WTC11 (cell line): ENCODE results near the gene ERFL. TPM values are rescaled to one million over a fixed set of nuclear protein-coding genes. Genes with fewer than 3 reads are reported as not detected.

Experiments used
- GRHL2 ChIP-seq: fragments of 250-450 bp; sonication (Bioruptor Pico); IDR thresholded peaks from 2 replicates; pipeline ENCODE4 v1.8.0; 2022; ENCODE audit warnings: mild to moderate bottlenecking, moderate library complexity; ENCODE audit not compliant: insufficient replicate concordance, severe bottlenecking
- JUN ChIP-seq: sonication (generic); formaldehyde crosslinking; IDR thresholded peaks from 2 replicates; pipeline ENCODE4 v1.8.0; 2023; ENCODE audit warnings: mild to moderate bottlenecking, missing genetic modification reagents
- MYBL2 ChIP-seq: sonication (generic); formaldehyde crosslinking; IDR thresholded peaks from 2 replicates; pipeline ENCODE4 v1.8.1; 2023; ENCODE audit warnings: mild to moderate bottlenecking, moderate library complexity, missing genetic modification reagents
- NFATC4 ChIP-seq: fragments of 250-450 bp; sonication (Bioruptor Pico); IDR thresholded peaks from 2 replicates; pipeline ENCODE4 v1.9.0; 2021; ENCODE audit warnings: mild to moderate bottlenecking
- SMAD4 ChIP-seq: sonication (generic); formaldehyde crosslinking; IDR thresholded peaks from 2 replicates; pipeline ENCODE4 v1.8.0; 2022; ENCODE audit warnings: mild to moderate bottlenecking, missing genetic modification reagents
- SOX15 ChIP-seq: fragments of 250-450 bp; sonication (Bioruptor Pico); IDR thresholded peaks from 2 replicates; pipeline ENCODE4 v1.9.0; 2021; ENCODE audit warnings: mild to moderate bottlenecking
- SP1 ChIP-seq: sonication (generic); formaldehyde crosslinking; conservative IDR thresholded peaks from 2 replicates; pipeline ENCODE4 v1.8.1; 2022; ENCODE audit warnings: missing genetic modification reagents
- TEAD1 ChIP-seq: sonication (generic); formaldehyde crosslinking; IDR thresholded peaks from 2 replicates; pipeline ENCODE4 v1.8.0; 2022; ENCODE audit warnings: mild to moderate bottlenecking, missing genetic modification reagents
- TEAD4 ChIP-seq: sonication (generic); formaldehyde crosslinking; IDR thresholded peaks from 2 replicates; pipeline ENCODE4 v1.8.0; 2022; ENCODE audit warnings: mild to moderate bottlenecking, missing genetic modification reagents
- ZNF219 ChIP-seq: sonication (generic); formaldehyde crosslinking; IDR thresholded peaks from 2 replicates; pipeline ENCODE4 v1.8.0; 2023; ENCODE audit warnings: missing genetic modification reagents, mild to moderate bottlenecking, borderline replicate concordance
- ZNF317 ChIP-seq: sonication (generic); formaldehyde crosslinking; IDR thresholded peaks from 2 replicates; pipeline ENCODE4 v1.8.1; 2023; ENCODE audit warnings: low read depth, mild to moderate bottlenecking, moderate library complexity, missing genetic modification reagents, borderline replicate concordance
- ZNF416 ChIP-seq: fragments of 250-450 bp; sonication (Bioruptor Pico); IDR thresholded peaks from 2 replicates; pipeline ENCODE4 v1.9.0; 2021; ENCODE audit warnings: mild to moderate bottlenecking, inconsistent platforms
- ZNF423 ChIP-seq: fragments of 250-450 bp; sonication (Bioruptor Pico); IDR thresholded peaks from 2 replicates; pipeline ENCODE4 v2.1.2; 2022; ENCODE audit warnings: mild to moderate bottlenecking, moderate library complexity
- total RNA-seq: library from RNA; stranded (reverse); gene quantifications from 3 replicates; pipeline ENCODE4 v1.2.3, GENCODE V29; 2021
- TF ChIP-seq, protein P1 (sequence below): sonication (generic); formaldehyde crosslinking; conservative IDR thresholded peaks from 2 replicates; pipeline ENCODE4 v1.8.1; 2022; ENCODE audit warnings: mild to moderate bottlenecking, missing genetic modification reagents
- TF ChIP-seq, protein P2 (sequence below): fragments of 250-450 bp; sonication (Bioruptor Pico); conservative IDR thresholded peaks from 2 replicates; pipeline ENCODE4 v1.9.0; 2021; ENCODE audit warnings: mild to moderate bottlenecking
- TF ChIP-seq, protein P3 (sequence below): sonication (generic); formaldehyde crosslinking; IDR thresholded peaks from 2 replicates; pipeline ENCODE4 v1.8.1; 2023; ENCODE audit warnings: mild to moderate bottlenecking, moderate library complexity, missing genetic modification reagents
- TF ChIP-seq, protein P4 (sequence below): sonication (generic); formaldehyde crosslinking; IDR thresholded peaks from 2 replicates; pipeline ENCODE4 v1.8.1; 2023; ENCODE audit warnings: mild to moderate bottlenecking, missing genetic modification reagents, borderline replicate concordance
- TF ChIP-seq, protein P5 (sequence below): sonication (generic); formaldehyde crosslinking; IDR thresholded peaks from 2 replicates; pipeline ENCODE4 v1.8.1; 2022; ENCODE audit warnings: mild to moderate bottlenecking, missing genetic modification reagents, moderate library complexity, borderline replicate concordance
- TF ChIP-seq, protein P6 (sequence below): sonication (generic); formaldehyde crosslinking; IDR thresholded peaks from 2 replicates; pipeline ENCODE4 v1.8.1; 2023; ENCODE audit warnings: mild to moderate bottlenecking, missing genetic modification reagents
- TF ChIP-seq, protein P7 (sequence below): sonication (generic); formaldehyde crosslinking; IDR thresholded peaks from 2 replicates; pipeline ENCODE4 v1.8.0; 2022; ENCODE audit warnings: missing genetic modification reagents
- TF ChIP-seq, protein P8 (sequence below): sonication (generic); formaldehyde crosslinking; IDR thresholded peaks from 2 replicates; pipeline ENCODE4 v1.8.1; 2022; ENCODE audit warnings: mild to moderate bottlenecking, moderate library complexity, missing genetic modification reagents
- TF ChIP-seq, protein P9 (sequence below): fragments of 250-450 bp; sonication (Bioruptor Pico); IDR thresholded peaks from 2 replicates; pipeline ENCODE4 v1.9.0; 2021; ENCODE audit warnings: moderate library complexity, mild to moderate bottlenecking, inconsistent platforms, borderline replicate concordance

Gene ERFL
- total RNA-seq, 1 experiment from 2014 or later: 0.31 TPM

DNA sequence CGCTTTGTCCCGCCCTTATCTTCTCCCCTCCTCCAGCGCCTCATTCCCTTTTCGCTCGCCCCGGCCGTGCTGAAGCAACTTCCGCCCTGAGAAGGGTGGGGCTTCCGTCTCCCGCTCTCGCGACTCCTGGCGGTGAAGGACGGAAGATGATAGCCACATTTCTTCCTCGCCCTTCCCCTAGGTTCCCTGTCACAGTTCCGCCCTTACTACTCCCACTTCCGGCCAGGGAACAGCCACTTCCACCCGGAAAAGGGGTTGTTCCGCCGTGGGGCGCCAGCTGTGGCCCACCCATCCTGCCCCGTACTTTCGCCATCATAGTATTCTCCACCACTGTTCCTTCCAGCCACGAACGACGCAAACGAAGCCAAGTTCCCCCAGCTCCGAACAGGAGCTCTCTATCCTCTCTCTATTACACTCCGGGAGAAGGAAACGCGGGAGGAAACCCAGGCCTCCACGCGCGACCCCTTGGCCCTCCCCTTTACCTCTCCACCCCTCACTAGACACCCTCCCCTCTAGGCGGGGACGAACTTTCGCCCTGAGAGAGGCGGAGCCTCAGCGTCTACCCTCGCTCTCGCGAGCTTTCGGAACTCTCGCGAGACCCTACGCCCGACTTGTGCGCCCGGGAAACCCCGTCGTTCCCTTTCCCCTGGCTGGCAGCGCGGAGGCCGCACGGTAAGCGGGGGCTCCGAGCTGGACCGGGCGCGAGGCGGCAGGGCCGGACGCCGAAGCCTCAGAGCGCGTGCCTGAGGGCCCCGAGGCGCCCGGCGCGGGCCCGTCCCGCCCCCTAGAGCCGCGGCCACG is 68.4 kb downstream of the ERFL start, which contains the start of gene RPS19 (continued):
- TF ChIP-seq, protein P1, sequence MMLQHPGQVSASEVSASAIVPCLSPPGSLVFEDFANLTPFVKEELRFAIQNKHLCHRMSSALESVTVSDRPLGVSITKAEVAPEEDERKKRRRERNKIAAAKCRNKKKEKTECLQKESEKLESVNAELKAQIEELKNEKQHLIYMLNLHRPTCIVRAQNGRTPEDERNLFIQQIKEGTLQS: no peak
- TF ChIP-seq ZNF219 (CRISPR knock-in tag) (peak; percentile 77; the same call in 1 of the 2 replicates), NFATC4 (CRISPR knock-in tag) (no peak), ZNF423 (CRISPR knock-in tag) (no peak), GRHL2 (no peak), ZNF317 (CRISPR knock-in tag) (no peak), MYBL2 (CRISPR knock-in tag) (no peak), SP1 (CRISPR knock-in tag) (peak; percentile 100), SOX15 (no peak), JUN (CRISPR knock-in tag) (peak; percentile 53), TEAD4 (CRISPR knock-in tag) (0 out of 2 replicates have a peak, but pooled peaks have one; percentile 36), SMAD4 (CRISPR knock-in tag) (no peak), TEAD1 (CRISPR knock-in tag) (peak; percentile 77), ZNF416 (CRISPR knock-in tag) (no peak)
- TF ChIP-seq, protein P2, sequence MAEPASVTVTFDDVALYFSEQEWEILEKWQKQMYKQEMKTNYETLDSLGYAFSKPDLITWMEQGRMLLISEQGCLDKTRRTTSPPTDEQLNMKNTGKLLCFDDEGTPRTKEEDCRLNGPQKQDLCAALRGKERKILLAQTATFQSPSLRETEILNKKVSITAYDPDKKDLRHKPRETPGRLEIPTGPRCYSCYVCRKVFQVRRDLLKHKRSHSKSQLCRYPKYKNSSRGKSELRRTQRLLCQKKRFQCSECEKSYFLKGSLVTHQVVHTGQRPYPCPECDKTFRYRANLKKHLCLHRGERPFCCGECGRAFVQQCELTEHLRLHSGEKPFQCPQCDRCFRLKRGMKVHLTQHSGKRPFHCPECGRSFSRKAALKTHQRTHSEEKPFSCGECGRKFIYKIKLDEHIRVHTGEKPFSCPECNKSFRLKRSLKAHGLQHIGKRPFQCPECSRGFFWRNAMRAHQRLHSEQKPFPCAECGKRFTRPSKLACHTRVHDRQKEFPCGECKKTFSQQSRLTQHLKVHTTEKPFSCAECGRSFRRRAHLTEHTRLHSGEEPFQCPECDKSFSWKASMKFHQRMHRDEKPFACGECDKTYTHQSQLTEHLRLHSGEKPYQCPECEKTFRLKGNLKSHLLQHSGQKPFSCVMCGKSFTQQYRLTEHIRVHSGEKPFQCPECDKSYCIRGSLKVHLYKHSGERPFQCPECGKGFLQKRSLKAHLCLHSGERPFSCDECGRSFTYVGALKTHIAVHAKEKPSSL (CRISPR knock-in tag): no peak
- TF ChIP-seq, protein P3, sequence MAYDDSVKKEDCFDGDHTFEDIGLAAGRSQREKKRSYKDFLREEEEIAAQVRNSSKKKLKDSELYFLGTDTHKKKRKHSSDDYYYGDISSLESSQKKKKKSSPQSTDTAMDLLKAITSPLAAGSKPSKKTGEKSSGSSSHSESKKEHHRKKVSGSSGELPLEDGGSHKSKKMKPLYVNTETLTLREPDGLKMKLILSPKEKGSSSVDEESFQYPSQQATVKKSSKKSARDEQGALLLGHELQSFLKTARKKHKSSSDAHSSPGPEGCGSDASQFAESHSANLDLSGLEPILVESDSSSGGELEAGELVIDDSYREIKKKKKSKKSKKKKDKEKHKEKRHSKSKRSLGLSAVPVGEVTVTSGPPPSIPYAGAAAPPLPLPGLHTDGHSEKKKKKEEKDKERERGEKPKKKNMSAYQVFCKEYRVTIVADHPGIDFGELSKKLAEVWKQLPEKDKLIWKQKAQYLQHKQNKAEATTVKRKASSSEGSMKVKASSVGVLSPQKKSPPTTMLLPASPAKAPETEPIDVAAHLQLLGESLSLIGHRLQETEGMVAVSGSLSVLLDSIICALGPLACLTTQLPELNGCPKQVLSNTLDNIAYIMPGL (CRISPR knock-in tag): no peak
- TF ChIP-seq, protein P4, sequence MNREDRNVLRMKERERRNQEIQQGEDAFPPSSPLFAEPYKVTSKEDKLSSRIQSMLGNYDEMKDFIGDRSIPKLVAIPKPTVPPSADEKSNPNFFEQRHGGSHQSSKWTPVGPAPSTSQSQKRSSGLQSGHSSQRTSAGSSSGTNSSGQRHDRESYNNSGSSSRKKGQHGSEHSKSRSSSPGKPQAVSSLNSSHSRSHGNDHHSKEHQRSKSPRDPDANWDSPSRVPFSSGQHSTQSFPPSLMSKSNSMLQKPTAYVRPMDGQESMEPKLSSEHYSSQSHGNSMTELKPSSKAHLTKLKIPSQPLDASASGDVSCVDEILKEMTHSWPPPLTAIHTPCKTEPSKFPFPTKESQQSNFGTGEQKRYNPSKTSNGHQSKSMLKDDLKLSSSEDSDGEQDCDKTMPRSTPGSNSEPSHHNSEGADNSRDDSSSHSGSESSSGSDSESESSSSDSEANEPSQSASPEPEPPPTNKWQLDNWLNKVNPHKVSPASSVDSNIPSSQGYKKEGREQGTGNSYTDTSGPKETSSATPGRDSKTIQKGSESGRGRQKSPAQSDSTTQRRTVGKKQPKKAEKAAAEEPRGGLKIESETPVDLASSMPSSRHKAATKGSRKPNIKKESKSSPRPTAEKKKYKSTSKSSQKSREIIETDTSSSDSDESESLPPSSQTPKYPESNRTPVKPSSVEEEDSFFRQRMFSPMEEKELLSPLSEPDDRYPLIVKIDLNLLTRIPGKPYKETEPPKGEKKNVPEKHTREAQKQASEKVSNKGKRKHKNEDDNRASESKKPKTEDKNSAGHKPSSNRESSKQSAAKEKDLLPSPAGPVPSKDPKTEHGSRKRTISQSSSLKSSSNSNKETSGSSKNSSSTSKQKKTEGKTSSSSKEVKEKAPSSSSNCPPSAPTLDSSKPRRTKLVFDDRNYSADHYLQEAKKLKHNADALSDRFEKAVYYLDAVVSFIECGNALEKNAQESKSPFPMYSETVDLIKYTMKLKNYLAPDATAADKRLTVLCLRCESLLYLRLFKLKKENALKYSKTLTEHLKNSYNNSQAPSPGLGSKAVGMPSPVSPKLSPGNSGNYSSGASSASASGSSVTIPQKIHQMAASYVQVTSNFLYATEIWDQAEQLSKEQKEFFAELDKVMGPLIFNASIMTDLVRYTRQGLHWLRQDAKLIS: no peak
- TF ChIP-seq, protein P5, sequence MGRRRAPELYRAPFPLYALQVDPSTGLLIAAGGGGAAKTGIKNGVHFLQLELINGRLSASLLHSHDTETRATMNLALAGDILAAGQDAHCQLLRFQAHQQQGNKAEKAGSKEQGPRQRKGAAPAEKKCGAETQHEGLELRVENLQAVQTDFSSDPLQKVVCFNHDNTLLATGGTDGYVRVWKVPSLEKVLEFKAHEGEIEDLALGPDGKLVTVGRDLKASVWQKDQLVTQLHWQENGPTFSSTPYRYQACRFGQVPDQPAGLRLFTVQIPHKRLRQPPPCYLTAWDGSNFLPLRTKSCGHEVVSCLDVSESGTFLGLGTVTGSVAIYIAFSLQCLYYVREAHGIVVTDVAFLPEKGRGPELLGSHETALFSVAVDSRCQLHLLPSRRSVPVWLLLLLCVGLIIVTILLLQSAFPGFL (CRISPR knock-in tag): no peak
- TF ChIP-seq, protein P6, sequence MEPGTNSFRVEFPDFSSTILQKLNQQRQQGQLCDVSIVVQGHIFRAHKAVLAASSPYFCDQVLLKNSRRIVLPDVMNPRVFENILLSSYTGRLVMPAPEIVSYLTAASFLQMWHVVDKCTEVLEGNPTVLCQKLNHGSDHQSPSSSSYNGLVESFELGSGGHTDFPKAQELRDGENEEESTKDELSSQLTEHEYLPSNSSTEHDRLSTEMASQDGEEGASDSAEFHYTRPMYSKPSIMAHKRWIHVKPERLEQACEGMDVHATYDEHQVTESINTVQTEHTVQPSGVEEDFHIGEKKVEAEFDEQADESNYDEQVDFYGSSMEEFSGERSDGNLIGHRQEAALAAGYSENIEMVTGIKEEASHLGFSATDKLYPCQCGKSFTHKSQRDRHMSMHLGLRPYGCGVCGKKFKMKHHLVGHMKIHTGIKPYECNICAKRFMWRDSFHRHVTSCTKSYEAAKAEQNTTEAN: 0 out of 2 replicates have a peak, but pooled peaks have one; percentile 45
- TF ChIP-seq, protein P7, sequence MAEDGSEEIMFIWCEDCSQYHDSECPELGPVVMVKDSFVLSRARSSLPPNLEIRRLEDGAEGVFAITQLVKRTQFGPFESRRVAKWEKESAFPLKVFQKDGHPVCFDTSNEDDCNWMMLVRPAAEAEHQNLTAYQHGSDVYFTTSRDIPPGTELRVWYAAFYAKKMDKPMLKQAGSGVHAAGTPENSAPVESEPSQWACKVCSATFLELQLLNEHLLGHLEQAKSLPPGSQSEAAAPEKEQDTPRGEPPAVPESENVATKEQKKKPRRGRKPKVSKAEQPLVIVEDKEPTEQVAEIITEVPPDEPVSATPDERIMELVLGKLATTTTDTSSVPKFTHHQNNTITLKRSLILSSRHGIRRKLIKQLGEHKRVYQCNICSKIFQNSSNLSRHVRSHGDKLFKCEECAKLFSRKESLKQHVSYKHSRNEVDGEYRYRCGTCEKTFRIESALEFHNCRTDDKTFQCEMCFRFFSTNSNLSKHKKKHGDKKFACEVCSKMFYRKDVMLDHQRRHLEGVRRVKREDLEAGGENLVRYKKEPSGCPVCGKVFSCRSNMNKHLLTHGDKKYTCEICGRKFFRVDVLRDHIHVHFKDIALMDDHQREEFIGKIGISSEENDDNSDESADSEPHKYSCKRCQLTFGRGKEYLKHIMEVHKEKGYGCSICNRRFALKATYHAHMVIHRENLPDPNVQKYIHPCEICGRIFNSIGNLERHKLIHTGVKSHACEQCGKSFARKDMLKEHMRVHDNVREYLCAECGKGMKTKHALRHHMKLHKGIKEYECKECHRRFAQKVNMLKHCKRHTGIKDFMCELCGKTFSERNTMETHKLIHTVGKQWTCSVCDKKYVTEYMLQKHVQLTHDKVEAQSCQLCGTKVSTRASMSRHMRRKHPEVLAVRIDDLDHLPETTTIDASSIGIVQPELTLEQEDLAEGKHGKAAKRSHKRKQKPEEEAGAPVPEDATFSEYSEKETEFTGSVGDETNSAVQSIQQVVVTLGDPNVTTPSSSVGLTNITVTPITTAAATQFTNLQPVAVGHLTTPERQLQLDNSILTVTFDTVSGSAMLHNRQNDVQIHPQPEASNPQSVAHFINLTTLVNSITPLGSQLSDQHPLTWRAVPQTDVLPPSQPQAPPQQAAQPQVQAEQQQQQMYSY: 0 out of 2 replicates have a peak, but pooled peaks have one; percentile 44
- TF ChIP-seq, protein P8, sequence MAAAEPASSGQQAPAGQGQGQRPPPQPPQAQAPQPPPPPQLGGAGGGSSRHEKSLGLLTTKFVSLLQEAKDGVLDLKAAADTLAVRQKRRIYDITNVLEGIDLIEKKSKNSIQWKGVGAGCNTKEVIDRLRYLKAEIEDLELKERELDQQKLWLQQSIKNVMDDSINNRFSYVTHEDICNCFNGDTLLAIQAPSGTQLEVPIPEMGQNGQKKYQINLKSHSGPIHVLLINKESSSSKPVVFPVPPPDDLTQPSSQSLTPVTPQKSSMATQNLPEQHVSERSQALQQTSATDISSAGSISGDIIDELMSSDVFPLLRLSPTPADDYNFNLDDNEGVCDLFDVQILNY (CRISPR knock-in tag): no peak
- TF ChIP-seq, protein P9, sequence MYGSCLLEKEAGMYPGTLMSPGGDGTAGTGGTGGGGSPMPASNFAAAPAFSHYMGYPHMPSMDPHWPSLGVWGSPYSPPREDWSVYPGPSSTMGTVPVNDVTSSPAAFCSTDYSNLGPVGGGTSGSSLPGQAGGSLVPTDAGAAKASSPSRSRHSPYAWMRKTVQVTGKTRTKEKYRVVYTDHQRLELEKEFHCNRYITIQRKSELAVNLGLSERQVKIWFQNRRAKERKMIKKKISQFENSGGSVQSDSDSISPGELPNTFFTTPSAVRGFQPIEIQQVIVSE (CRISPR knock-in tag): no peak; the same call in 1 of the 2 replicates
